ENCODE data around the gene SEL1L2. TPM values are rescaled to one million over a fixed set of nuclear protein-coding genes. Genes with fewer than 3 reads are reported as not detected.

The SEL1L2 gene
- total RNA-seq, 1 donor from 2014 or later: 1.4 TPM

DNA sequence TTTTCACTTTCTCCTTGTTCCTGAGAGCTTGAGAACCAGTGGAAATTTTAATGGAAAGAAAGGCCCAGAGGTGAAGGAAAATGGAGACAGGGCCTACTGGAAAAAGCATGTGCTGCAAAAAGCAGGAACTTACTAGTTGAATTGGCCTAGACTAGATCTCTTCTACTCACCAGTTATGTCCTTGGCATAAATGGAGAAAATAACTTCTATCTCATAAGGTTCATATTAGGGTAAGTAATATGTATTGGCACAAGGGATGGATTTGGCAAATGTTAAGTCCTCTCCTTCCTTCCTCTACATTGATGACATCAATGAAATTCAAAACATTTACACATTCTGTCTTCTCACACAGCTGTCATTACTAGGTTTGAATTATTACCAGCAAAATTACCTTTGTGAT is 131.5 kb downstream of the SEL1L2 start:
- Histone ChIP-seq H3K27ac (replicated peaks) (no peak overlapping the region), H3K4me3 (no peak overlapping the region), H3K27me3 (ENCODE audit: low read depth) (no peaks in the 10 kb centered on the region), H3K9me3 (replicated peaks) (no peaks in the 10 kb centered on the region), H3K36me3 (no peaks in the 10 kb centered on the region), H3K4me1 (peaks cover 13% of the 10 kb centered on the region)
- intact Hi-C loops (cut with micrococcal nuclease): no loop called here
- no peak for DNase-seq
- TF ChIP-seq, protein P1, sequence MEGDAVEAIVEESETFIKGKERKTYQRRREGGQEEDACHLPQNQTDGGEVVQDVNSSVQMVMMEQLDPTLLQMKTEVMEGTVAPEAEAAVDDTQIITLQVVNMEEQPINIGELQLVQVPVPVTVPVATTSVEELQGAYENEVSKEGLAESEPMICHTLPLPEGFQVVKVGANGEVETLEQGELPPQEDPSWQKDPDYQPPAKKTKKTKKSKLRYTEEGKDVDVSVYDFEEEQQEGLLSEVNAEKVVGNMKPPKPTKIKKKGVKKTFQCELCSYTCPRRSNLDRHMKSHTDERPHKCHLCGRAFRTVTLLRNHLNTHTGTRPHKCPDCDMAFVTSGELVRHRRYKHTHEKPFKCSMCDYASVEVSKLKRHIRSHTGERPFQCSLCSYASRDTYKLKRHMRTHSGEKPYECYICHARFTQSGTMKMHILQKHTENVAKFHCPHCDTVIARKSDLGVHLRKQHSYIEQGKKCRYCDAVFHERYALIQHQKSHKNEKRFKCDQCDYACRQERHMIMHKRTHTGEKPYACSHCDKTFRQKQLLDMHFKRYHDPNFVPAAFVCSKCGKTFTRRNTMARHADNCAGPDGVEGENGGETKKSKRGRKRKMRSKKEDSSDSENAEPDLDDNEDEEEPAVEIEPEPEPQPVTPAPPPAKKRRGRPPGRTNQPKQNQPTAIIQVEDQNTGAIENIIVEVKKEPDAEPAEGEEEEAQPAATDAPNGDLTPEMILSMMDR (IDR thresholded peaks at IDR 0.05; ENCODE audit: borderline replicate concordance): no peak

DNA sequence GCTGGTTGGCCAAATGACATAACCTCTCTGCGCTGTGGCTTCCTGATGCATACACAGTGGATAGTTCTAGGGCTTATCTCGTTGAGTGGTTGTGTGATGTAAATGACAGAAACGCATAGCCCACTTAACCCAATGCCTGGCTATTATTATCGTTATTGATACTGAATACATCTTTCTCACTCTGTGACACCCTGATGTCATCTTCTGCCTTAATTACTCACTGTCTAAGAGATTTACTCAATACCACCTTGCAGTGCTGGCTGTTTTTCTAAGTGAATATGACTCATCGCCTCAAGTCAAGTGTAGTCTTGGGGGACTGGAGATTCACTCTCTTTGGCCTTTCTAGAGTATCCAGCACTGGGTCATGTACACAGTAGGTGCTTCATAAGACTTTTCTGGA is 132.0 kb downstream of the SEL1L2 start:
- Histone ChIP-seq H3K4me1 (peaks cover 13% of the 10 kb centered on the region), H3K27ac (replicated peaks) (no peak overlapping the region), H3K36me3 (no peaks in the 10 kb centered on the region), H3K4me3 (no peak overlapping the region), H3K9me3 (replicated peaks) (no peaks in the 10 kb centered on the region), H3K27me3 (ENCODE audit: low read depth) (no peaks in the 10 kb centered on the region)
- TF ChIP-seq, protein P1 (IDR thresholded peaks at IDR 0.05; ENCODE audit: borderline replicate concordance): no peak
- intact Hi-C loops (cut with micrococcal nuclease): no loop called here
- no peak for DNase-seq

DNA sequence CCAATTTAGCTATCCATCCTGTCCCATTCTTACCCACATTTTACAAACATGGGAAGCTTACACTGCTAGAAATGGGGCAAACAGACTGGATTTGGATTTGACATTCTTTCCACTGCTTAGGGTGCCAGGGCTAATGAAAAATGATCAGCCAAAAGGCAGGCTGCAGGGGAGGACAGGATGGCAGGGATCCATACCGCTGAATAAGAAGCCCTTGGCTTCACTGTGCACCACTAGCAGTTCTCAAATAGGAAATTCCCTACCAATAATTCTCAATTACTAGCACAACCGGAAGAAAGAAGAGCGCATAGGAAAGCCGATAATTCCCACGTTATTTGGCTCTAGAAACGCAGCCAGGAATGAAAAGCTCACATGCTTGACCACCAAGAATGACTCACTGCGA is 132.5 kb downstream of the SEL1L2 start:
- intact Hi-C loops (cut with micrococcal nuclease): no loop called here
- TF ChIP-seq, protein P1 (IDR thresholded peaks at IDR 0.05; ENCODE audit: borderline replicate concordance): no peak
- Histone ChIP-seq H3K27ac (replicated peaks) (no peak overlapping the region), H3K4me1 (peaks cover 13% of the 10 kb centered on the region), H3K9me3 (replicated peaks) (no peaks in the 10 kb centered on the region), H3K4me3 (no peak overlapping the region), H3K27me3 (ENCODE audit: low read depth) (no peaks in the 10 kb centered on the region), H3K36me3 (no peaks in the 10 kb centered on the region)
- DNase-seq: no peak

DNA sequence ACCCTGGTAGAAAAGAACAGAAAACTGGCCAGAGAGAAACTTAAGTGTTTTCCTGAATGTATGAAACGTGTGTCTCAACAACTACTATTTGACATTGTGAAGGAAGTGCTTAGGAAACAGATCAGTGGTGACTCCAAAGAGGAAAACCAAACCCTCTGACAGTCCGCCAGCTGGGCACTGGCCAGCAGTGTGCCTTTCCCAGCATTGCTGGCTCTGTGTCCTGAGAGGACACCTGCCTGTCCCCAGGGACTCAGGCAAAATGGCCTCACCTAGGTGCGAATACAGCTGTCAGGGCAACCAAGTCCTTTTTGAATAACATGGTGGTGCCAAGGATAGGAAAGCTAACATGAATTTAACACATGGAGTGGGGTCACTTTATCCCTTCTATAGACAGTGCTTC is 133.1 kb downstream of the SEL1L2 start:
- peaks cover 13% of the 10 kb centered on the region for H3K4me1 ChIP-seq
- no peaks in the 10 kb centered on the region for H3K27me3 ChIP-seq (ENCODE audit: low read depth)
- peak overlapping the region; percentile 12 for H3K27ac ChIP-seq (replicated peaks)
- H3K4me3 ChIP-seq: no peak overlapping the region
- intact Hi-C loops (cut with micrococcal nuclease): no loop called here
- no peaks in the 10 kb centered on the region for H3K9me3 ChIP-seq (replicated peaks)
- TF ChIP-seq, protein P1 (IDR thresholded peaks at IDR 0.05; ENCODE audit: borderline replicate concordance): no peak
- peak; percentile 83 for DNase-seq
- no peaks in the 10 kb centered on the region for H3K36me3 ChIP-seq

DNA sequence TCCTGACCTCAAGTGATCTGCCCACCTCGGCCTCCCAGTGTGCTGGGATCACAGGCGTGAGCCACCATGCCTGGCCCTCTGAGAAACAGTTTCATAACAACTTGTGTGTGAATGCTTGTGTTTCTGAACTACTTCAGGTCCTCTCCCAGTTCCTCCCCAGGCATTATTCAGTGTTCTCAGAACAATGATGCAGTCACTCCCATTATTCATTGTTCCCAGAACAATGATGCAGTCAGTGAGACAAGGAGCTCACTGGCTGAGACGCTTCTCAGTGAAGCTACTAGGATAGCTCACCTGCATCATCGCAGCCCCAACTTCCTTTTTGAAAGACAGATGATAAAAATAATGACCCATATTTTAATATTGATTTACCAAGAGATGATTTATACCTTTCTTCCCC is 134.1 kb downstream of the SEL1L2 start:
- no peak for DNase-seq
- Histone ChIP-seq H3K4me3 (no peak overlapping the region), H3K27ac (replicated peaks) (no peak overlapping the region), H3K9me3 (replicated peaks) (no peaks in the 10 kb centered on the region), H3K36me3 (no peaks in the 10 kb centered on the region), H3K4me1 (peaks cover 18% of the 10 kb centered on the region), H3K27me3 (ENCODE audit: low read depth) (no peaks in the 10 kb centered on the region)
- TF ChIP-seq, protein P1 (IDR thresholded peaks at IDR 0.05; ENCODE audit: borderline replicate concordance): no peak
- intact Hi-C loops (cut with micrococcal nuclease): no loop called here

DNA sequence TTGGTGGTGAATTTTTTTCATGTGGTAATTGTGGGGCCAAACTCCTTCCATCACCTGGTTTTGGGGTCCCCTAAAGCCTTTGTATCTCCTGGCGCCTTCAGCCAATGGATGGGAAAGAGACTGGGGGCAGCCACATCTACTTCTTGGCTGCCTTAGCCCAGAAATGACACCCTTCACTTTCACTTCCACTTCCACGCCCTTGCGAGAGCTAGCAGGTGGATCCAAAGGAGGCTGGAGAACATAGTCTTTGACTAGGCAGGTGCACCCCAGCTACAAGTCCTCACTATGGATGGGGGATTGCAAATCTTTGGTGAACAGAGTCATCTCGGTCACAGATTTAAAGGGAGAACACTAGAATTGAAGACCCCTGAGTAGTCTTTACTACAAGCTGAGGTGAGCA is 134.8 kb downstream of the SEL1L2 start:
- Histone ChIP-seq H3K4me1 (peaks cover 23% of the 10 kb centered on the region), H3K36me3 (no peaks in the 10 kb centered on the region), H3K4me3 (no peak overlapping the region), H3K9me3 (replicated peaks) (no peaks in the 10 kb centered on the region), H3K27me3 (ENCODE audit: low read depth) (no peaks in the 10 kb centered on the region), H3K27ac (replicated peaks) (no peak overlapping the region)
- TF ChIP-seq, protein P1 (IDR thresholded peaks at IDR 0.05; ENCODE audit: borderline replicate concordance): no peak
- DNase-seq: no peak
- intact Hi-C loops (cut with micrococcal nuclease): no loop called here

All from left ventricle myocardium inferior (tissue), 1 donor.